NCI-H1436 (cell line): ENCODE data around the gene MGRN1.

ENCODE experiments used
- DNase-seq: peaks from one replicate; lab custom pipeline; 2025; lab: John Stamatoyannopoulos, UW

The MGRN1 gene

DNA sequence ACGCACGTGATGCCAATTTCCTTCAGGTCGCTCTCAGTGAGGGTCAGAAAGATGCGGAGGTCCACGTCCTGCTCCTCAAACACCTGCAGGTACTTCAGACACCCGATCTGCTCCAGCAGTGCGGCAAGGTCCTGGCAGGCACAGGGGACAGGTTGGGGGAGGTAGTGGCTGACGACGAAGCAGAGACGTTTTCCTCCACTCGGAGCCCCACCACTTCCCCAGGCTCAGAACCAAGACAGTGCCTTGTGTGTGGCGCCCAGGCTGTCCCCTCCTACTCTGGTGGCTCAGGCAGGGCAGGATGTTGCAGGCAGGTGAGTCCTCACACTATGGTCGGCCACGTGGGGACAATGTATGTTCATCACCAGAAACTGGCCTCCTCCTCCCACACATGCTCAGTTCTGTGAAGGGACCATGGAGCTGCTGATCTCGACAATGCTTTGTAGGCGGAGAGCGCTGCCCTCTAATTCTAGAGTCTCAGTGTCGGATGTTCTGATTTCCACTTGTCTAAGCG is 74.5 kb downstream of the MGRN1 start:
- DNase-seq = no peak

DNA sequence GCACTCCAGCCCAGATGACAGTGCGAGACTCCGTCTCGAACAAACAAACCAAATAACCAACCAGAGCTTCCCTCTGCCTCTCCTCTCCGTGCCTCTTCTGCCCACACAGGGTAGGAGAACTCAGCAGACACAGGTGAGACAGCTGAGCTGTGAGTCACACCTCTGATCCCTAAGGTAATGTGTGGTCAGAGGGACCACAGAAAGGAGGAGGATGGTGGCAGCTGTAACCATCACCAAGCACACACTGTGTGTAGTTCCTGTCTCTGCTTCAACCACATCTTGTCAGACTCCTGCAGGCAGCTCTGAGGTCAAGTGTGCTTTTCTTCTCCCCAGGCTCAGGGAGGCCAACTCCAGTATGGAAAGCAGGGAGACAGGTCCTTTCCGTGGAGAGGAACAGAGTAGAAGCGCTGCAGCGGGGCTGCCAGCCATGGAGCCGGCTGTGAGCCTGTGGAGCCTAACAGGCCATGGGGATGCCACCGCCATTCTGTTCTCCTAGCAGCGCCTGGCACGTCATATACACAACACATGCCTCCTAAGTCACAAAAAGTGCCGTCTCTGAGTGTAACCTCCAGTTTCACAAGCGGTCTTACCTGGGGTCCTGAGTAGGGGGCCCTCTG is 75.9 kb downstream of the MGRN1 start:
- no peak for DNase-seq

DNA sequence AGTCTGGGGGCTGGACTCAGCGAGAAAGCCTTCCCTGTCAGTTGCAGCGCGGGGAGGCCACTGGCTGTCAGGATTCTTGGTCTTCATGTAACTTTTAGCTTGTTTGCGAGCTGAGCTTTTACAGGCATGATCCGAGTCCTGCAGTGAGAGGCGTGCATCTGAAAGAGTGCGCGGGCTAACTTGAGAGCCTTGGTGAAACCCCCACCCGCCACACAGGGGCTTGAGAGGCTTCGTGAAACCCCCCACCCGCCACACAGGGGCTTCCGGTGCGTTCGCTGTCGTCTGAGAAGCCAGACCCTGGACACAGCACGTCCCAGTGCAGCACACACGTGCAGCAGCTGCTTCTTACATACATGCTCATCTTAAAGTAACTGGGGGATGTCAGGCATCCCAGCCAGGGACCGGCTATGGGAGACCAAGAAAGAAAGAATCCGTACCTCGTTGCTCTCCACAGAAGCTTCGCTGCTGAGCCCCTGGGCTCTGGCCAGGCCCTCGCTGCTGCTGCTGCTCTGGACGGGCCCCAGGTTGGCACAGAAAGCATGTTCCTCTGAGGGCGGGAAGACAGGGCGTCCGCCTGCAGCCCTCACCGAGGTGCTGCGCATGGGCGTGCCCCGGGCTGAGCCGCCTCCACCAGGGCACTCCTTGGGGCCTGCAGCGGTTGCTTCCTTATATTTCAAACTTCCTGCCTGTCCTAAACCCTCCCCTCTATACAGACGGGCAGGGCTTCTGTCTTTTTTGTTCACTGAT is 76.5 kb downstream of the MGRN1 start:
- no peak for DNase-seq

DNA sequence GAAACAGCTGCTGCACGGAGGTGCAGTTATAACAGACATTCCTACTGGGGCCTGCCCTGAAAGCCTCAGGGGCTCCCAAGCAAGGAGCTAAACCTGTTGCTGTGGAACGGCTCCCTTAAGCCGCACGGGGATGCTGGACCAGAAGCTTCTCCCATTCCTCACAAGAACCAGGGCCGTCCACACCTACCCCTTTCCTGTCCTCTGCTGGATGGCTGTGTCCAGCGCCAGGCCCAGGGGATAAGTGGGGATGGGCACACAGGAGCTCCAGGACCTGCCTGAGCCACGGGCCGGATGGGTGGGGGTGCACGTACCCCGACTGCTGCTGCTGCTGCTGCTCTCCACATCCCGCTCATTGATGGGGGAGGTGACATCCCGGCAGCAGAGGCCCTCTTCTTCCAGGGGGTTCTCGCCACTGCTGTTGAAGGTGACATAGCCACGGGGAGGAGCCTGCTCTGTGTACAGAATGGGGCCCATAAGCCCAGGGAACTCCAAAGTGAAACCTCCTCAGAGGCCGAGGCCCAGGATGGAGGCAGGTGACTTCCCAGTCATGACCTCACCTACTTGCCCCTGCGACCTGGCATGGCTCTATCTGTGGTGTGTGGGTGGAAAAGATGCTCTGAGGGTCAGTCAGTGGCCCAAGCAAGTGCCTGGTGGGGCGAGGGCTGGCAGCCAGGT is 77.3 kb downstream of the MGRN1 start:
- no peak for DNase-seq

DNA sequence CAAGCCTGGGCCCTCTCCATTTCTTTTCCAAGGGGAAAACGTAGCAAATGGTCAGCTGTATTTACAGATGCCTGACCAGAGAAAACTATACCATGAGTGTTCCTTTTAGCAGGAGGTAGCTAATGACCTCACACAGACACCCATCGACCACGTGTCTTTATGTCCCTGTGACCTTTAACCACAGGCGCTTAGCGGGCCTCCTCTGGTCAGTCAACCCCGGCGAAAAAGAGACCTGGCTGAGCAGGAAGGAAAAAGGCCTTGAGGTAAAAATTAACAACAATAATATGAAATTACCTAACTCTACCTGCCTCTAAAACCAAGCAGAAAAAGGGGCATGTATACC is 77.8 kb downstream of the MGRN1 start:
- DNase-seq = no peak

DNA sequence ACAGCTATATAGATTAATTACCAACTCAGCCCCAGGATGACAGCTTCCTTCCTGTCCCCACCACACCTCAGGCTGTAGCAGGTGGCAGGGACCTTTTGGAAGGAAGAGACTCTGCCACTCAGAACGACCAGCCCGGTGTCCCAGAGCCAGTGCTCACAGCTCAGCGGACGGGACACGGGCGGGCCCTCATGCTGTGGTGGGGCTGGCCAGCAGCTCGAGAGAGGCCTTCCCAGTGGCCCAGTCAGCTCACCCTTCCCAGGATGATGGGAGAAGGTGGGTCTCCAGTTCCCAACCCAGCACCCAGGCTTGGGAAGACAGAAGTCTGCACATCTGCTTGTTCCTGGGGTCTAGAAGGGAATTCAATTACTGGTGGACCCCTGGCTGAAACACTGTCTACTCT is 79.3 kb downstream of the MGRN1 start:
- DNase-seq = no peak

DNA sequence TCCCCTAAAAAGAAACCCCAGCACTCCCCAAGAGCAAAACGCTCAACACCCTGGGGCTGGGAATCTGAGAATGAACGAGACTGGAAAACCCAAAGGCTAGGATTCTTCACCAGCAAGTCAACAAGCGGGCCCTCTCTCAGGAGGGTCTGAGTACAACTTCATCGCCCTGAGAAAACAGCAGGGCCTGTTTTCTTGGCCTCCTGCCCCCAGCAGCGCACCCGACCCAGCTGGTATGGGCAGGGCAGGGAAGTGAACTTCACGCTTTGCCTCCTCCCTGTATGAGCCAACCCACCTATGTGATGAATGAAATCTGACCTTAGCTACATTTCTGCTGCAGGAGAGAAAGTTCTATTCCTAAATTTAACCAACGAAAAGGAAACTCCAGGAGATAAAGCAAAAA is 79.9 kb downstream of the MGRN1 start:
- DNase-seq = no peak

DNA sequence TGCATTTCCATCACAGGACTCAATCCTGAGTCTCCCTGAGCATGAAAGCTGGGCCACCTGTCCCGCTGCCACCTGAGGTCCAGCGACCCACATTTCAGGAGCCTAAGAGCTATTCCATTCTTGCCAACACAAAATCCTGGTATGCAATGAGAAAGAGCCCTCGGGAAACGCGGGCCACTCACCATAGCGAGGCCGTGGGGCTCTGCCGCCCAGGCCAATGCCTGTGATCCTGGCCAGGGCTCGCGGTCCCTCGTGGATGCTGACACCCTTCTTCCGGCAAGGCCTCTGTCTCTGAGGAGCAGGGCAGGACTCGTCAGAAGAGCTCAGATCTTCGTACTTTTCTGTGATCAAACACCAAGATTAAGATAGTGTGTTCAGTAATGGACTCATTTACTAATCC is 80.3 kb downstream of the MGRN1 start:
- no peak for DNase-seq

DNA sequence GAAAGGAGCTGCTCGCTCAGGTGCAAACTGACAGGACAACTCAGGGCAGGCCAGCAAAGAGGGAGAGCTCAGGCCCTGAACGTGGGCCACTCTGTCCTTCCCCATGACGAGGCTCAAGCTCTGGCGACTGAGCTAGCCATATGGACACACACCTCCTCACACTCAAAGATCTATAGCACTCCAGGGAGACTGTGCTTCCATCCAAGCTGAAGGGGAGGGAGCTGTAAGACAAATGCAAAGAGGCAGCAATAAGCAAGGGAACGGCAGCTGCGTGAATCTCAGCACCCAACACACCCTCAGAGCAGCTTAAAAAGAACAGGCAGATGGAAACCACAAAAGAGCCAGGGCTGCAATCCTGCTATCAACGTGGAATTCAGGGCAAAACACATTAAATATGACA is 82.2 kb downstream of the MGRN1 start:
- no peak for DNase-seq

DNA sequence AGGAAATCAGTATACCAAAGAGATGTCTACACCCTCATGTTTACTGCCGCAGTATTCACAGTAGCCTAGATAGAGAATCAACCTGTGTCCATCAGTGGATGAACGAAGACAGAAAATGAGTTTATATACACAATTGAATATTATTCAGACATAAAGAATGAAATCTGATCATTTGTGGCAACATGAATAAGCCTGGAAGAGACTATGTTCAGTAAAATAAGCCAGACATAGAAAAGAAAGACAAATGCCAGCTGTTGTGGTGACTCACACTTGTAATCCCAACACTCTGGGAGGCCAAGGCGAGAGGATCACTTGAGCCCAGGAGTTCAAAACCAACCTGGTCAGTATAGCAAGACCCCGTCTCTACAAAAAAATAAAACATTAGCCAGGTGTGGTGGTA is 84.9 kb downstream of the MGRN1 start:
- DNase-seq = no peak

DNA sequence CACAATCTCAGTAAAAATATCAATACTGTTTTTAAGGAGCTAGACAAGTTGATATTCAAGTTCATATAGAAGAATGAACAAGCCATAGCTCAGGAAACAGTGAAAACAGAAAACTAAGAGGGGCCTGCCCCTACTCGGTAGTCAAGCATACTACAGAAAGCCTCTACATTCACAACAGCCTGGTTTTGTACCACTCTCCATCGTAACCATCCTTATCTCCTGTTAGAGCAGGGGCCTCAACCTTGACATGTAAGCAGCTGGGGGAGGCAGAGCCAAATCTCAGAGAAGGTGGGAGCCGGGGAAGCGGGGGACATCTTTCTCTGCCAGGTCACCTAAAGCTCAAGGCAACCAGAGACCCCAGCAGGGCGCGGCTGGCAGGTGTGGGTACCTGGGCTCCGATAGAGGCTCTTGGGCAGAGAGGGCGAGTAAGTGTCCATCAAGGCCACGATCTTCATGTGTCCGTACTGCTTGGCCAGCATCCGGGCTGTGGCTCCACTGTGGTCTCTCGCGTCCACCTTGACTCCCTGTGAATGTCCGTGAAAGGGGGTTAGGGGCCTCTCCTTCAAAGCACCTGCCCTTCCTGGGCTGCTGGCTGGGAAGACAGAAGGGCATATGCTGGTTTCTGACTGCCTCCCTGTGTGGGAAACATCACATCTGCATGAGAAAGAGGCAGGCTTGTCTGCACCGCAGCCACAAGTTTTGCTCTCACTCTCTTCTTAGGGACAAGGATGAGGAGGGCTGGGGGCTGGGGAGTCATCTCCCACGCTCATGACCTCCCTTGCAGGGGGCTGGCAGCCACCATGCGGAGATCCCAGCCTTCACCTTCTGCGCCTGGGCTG is 89.3 kb downstream of the MGRN1 start:
- no peak for DNase-seq

DNA sequence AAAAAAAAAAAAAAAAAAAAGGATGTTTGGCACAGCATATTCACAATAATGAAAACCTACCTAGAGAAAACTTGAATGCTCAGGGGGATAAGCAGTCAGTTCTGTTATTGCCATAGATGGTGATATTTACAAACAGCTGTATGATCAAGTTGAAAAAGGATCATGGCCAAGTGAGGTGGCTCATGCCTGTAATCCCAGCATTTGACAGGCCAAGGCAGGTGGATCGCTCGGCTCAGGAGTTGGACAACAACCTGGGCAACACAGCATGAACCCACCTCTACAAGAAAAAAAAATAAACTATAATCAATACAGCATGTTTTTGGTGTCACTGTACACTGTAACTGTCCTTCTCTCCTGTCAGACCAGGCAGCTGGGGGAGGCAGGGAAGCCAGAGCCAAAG is 90.4 kb downstream of the MGRN1 start:
- no peak for DNase-seq

DNA sequence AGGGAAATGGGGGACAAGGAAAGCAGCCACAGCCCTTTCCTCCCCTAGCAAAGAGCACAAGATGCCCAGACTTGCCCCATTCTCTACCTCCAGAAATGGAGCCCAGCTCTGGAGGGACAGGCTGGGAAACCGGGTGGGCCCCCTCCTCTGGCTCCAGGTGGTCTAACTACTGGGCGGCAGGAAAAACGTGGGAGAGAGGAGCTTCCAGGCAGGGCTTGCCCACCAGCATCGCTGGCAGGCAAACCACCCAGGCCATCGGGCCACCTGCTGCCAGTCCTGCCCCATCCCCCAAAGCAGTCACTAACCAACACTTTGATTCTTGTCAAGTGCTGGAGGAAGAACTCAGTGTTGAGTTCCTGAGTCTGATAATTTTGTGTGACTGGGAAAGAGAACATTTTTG is 93.8 kb downstream of the MGRN1 start:
- no peak for DNase-seq

DNA sequence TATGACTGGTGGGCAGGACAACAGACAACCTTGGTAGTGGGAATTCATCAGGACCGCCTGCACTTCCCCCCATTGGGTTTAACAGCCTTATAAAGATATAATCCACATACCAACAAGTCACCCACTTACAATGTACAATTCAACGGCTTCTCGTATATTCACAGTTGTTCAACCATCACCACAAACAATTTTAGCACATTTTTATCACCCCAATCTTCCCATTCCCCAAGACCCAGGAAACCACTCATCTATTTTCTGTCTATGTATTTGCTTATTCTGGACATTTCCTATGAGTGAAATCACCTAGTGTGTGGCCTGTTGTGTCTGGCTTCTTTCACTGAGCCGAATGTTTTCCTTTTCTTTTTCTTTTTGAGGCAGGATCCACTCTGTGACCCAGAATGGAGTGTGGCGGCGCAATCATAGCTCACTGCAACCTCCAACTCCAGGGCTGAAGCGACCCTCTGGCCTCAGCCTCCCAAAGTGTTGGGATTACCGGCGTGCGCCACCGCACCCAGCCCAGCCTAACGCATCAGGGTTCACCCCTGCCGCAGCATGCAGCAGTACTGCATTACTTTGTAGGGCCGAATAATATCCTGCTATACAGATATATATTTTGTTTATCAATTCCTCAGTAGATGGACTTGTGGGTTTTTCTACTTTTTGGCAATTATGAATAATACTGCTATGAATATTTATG is 98.6 kb downstream of the MGRN1 start:
- no peak for DNase-seq

DNA sequence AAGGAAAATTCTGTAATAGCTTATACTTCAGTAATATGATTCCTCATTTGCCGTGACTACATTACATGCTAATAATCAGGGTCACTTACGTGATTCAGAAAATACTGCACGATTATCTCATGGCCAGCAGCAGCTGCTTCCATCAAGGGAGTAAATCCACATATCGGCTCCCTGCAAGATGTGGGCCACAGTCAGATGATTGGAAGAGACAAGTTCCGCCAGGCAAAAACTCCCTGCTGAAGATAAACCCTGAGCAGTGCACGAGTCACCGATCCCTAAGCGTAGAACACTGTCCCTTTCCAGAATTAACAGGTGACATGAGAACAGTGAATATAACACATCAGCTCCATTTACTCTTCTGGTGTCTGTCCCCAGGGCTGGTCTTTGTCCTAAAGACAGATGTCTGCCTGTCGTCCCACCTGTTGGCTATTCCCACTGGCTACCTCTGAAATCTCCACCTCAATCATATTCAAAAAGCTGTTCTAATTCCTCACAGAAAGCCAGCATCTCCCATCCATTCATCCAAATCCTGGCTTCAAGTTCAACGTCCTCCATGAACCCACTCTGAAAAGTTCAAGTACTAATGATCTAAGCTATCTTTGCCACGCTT is 100.1 kb downstream of the MGRN1 start:
- DNase-seq = no peak

DNA sequence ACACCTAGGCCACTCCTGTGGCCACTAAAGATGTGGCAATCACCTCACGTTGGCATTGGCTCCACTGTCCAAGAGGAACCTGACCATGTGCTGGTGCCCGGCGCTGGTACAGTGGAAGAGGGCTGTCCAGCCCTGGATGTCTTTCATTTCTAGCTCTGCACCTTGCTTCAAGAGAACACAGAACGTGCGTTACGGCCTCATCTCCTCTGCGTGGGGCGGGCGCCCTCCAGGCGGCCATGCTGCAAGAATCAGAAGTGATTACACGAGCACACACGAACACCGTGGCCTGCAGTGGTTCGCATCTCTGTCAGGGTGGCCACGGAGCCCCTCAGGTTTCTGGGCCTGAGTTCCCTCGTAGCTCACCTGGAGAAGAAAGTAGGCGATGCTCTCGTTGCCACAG is 102.0 kb downstream of the MGRN1 start:
- DNase-seq = no peak

DNA sequence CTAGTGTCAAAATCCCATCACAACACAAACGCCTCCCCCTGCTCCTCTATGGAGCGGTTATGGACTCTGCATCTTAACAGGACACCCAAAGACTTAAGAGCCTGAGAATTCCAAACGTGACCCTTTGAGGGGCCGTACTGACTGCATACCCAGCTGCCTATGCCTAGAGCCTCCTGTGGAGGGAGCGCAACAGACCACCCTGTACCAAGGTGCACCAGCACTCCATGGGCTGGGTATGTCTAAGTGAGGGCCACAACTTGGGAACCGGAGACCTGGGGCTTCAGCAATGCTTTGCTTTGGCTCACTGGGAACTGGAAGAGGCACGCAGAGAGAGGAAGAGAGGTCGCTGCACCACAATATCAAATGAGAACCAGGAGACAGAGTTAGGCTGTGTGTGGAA is 104.0 kb downstream of the MGRN1 start:
- DNase-seq = no peak

DNA sequence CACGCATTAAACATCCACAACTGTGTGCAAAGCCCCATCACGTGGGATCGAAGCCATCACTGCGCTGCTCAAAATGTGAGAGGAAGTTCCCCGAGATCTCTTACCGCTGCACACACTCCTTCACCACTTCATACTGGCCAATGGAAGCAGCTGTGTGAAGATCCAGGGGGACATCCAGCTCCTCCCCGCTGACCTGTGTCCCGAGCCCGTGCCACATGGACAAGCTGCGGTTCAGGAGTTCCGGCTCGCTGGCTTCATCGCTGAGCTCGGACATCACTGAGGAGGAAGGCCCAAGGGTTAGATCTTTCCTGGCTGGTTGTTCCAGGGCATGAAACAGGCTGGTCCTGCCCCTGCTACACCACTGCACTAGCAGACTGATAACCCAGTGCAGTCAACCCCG is 105.2 kb downstream of the MGRN1 start:
- DNase-seq = no peak

DNA sequence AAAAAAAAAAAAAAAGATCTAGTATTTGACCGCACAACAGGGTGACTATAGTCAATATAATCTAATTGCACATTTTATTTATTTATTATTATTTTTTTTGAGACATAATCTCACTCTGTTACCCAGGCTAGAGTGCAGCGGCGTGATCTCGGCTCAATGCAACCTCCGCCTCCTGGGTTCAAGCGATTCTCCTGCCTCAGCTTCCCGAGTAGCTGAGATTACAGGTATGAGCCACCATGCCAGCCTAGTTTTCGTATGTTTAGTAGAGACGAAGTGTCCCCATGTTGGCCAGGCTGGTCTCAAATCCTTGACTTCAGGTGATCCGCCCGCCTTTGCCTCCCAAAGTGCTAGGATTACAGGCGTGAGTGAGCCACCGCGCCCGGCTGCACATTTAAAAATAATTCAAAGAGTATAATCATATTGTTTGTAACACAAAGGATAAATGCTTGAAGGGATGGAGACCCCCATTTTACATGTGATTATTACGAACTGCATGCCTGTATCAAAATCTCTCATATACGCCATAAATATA is 108.7 kb downstream of the MGRN1 start:
- no peak for DNase-seq

DNA sequence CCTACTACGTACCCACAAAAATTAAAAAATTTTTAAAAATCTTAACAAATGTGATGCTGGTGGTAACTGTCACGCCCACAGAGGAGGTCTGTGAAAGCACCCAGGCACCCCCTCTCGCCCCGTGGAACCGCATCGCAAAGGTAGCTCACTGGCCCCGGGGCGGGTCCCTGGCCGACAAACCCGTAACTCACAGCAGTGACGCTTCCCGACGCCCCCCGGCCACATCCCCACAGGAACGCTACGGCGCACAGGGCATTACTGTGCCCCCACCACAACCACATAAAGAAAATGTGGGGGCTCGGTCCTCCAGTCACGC is 109.1 kb downstream of the MGRN1 start:
- no peak for DNase-seq

DNA sequence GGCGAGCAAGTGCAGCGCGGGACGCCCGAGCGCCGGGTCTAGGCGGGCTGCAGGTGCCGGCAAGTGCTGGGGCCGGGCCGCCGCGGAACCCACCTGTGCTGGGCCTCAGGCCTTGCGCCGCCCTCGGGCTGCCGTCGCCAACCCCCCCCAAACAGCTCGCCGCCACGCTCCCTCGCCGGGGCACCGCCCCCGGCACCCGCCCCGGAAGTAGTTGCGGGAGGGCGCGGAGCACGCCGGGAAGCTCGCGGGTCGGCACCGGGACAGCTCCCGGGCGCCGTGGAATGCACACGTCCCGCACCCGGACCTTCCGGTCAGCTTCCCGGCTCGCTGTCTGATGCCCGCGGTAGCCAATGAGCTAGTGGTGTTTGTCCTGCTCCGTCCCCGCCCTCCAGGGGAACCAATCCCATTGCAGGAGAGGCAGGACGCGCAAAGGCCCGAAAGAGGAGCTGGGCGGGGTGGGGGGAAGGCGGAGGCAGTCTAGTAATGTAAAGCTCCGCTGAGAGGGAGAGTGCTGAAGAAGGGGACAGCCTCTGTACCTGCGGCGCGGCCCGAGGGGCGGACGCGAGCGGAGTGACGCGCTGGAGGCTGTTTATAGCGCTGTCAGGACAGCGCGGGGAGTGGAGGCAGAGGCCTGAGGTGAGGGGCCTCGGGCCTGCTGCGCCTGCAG is 109.6 kb downstream of the MGRN1 start, which contains the start of the genes ANKS3 and DNAAF8:
TSS of gene ANKS3 (minus strand) at position 209 of the 667 bp plus-strand sequence. CDS start 4,122 bp downstream, outside the sequence.
TSS of gene DNAAF8 (plus strand) at position 475 of the 667 bp plus-strand sequence. CDS start 1,978 bp downstream, outside the sequence.
- DNase-seq = peak; percentile 68
